ENCODE measurements around the gene RELA. TPM values are rescaled to one million over a fixed set of nuclear protein-coding genes. Genes with fewer than 3 reads are reported as not detected.

Gene RELA
- total RNA-seq, 1 donor from 2014 or later, result 119 TPM

GRCh38 chr11:65651339-65651588 is 11.5 kb downstream of the RELA start:
- no peaks in the 10 kb centered on the region for H3K27me3 Mint-ChIP-seq
- H3K36me3 Mint-ChIP-seq (ENCODE audit: low read depth), result peaks cover 71% of the 10 kb centered on the region
- ChIA-PET POLR2A (interaction anchor here (2.0 to 19.4 kb wide), 4 partner anchors 11 to 401 kb away, joined by 4 to 617 read pairs (median 51); partner anchors contain the start of genes RELA, SF3B2 and SIPA1), CTCF (interaction anchor here (1.6 to 3.2 kb wide), 2 partner anchors 11 to 25 kb away, joined by 5 to 12 read pairs; no protein-coding TSS in a partner anchor)
- H3K9me3 Mint-ChIP-seq, result no peaks in the 10 kb centered on the region
- no peak for ATAC-seq (ENCODE audit: low read depth)
- H3K4me3 Mint-ChIP-seq, result peak overlapping the region; percentile 90
- no peak for DNase-seq
- intact Hi-C loops (cut with micrococcal nuclease), result no loop called here
- peak overlapping the region; percentile 89 for H3K27ac Mint-ChIP-seq
- H3K4me1 Mint-ChIP-seq, result peaks cover 41% of the 10 kb centered on the region
- no peak for TF ChIP-seq CTCF (IDR thresholded peaks at IDR 0.05)

DNA sequence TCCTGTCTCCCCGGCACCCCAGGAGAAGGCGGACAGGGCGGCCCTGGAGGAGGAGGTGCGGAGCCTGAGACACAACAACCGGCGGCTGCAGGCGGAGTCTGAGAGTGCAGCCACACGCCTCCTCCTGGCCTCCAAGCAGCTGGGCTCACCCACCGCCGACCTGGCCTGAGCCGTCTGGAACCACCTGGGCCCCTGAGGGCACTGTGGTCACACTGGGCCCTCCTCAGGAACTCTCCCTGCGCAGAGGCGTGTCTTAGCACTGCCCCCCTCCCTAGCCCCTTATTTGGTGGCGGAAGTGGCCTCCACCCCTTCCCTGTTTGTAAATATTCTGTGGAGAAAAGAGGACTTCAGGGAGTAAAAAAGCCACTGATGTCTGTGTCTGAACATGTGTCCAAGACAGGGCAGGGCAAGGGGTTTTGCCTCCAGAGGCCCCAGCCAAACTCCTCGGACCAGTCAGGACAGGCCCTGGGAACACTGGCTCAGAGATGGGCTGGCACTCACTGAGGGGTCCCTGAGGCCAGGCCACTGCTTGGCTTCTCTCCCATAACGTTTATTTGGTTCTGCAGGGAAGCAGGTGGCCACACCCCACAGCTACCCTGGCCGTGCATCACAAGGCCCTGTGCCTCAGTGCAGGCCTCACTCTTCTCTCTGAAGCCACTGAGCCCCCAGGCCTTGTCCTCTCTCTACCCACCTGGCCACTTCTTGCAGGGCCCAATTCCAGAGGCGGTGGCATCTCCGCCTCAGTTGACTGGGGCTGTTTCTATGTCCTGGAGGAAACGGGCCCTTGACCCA is 12.0 kb downstream of the RELA start:
- Mint-ChIP-seq H3K27me3 (no peaks in the 10 kb centered on the region), H3K36me3 (ENCODE audit: low read depth) (peaks cover 70% of the 10 kb centered on the region), H3K9me3 (no peaks in the 10 kb centered on the region), H3K27ac (peak overlapping the region; percentile 89), H3K4me3 (no peak overlapping the region), H3K4me1 (peaks cover 39% of the 10 kb centered on the region)
- intact Hi-C loops (cut with micrococcal nuclease), result no loop called here
- DNase-seq (no peak), ATAC-seq (ENCODE audit: low read depth) (no peak)
- no peak for TF ChIP-seq CTCF (IDR thresholded peaks at IDR 0.05)
- POLR2A ChIA-PET, result interaction anchor here (2.0 to 19.4 kb wide), 3 partner anchors 12 to 401 kb away, joined by 4 to 617 read pairs (median 84); partner anchors contain the start of genes RELA, SF3B2 and SIPA1
- CTCF ChIA-PET, result no interaction called here

GRCh38 chr11:65649656-65650546 is 12.8 kb downstream of the RELA start:
- no peak for TF ChIP-seq CTCF (IDR thresholded peaks at IDR 0.05)
- Mint-ChIP-seq H3K4me1 (peaks cover 34% of the 10 kb centered on the region), H3K9me3 (no peaks in the 10 kb centered on the region), H3K4me3 (no peak overlapping the region), H3K36me3 (ENCODE audit: low read depth) (peaks cover 70% of the 10 kb centered on the region), H3K27me3 (no peaks in the 10 kb centered on the region), H3K27ac (no peak overlapping the region)
- CTCF ChIA-PET, result no interaction called here
- intact Hi-C loops (cut with micrococcal nuclease), result no loop called here
- no peak for ATAC-seq (ENCODE audit: low read depth)
- peak; percentile 15 for DNase-seq
- POLR2A ChIA-PET, result interaction anchor here (0.6 to 19.4 kb wide), 4 partner anchors 9 to 322 kb away, joined by 3 to 617 read pairs (median 6); partner anchors contain the start of genes RELA and SIPA1

- H3K27me3 Mint-ChIP-seq, result no peaks in the 10 kb centered on the region
- intact Hi-C loops (cut with micrococcal nuclease), result no loop called here
- H3K9me3 Mint-ChIP-seq, result no peaks in the 10 kb centered on the region
- ATAC-seq (ENCODE audit: low read depth), result no peak
- H3K4me3 Mint-ChIP-seq, result no peak overlapping the region
- CTCF ChIA-PET, result no interaction called here
- H3K36me3 Mint-ChIP-seq (ENCODE audit: low read depth), result peaks cover 74% of the 10 kb centered on the region
- no peak for TF ChIP-seq CTCF (IDR thresholded peaks at IDR 0.05)
- POLR2A ChIA-PET, result interaction anchor here (0.6 to 19.4 kb wide), 5 partner anchors 9 to 176 kb away, joined by 4 to 617 read pairs (median 8); partner anchors contain the start of genes RELA and SIPA1
- H3K27ac Mint-ChIP-seq, result no peak overlapping the region
- DNase-seq, result no peak
- H3K4me1 Mint-ChIP-seq, result peaks cover 40% of the 10 kb centered on the region
These were observed 13.7 kb downstream of the RELA start for GRCh38 chr11:65648997-65649493.
